ENCODE data around the gene DXO.
"Not testable (repeated sequence)": the region's sequence is repeated elsewhere in the genome, so short reads cannot be mapped to it uniquely, and the experiment has no call there.

- not testable (repeated sequence) for TF ChIP-seq CTCF, POLR2A (IDR thresholded peaks at IDR 0.05)
Observed at GRCh38 chr6:32007086-32007485, 35.1 kb upstream of the DXO start.

All from body of pancreas (tissue), 4 donors.